ENCODE measurements around the gene PABPN1.
A peak's percentile ranks its signal among the peaks of the same experiment; 100 is the strongest.

The PABPN1 gene, protein sequence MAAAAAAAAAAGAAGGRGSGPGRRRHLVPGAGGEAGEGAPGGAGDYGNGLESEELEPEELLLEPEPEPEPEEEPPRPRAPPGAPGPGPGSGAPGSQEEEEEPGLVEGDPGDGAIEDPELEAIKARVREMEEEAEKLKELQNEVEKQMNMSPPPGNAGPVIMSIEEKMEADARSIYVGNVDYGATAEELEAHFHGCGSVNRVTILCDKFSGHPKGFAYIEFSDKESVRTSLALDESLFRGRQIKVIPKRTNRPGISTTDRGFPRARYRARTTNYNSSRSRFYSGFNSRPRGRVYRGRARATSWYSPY

DNA sequence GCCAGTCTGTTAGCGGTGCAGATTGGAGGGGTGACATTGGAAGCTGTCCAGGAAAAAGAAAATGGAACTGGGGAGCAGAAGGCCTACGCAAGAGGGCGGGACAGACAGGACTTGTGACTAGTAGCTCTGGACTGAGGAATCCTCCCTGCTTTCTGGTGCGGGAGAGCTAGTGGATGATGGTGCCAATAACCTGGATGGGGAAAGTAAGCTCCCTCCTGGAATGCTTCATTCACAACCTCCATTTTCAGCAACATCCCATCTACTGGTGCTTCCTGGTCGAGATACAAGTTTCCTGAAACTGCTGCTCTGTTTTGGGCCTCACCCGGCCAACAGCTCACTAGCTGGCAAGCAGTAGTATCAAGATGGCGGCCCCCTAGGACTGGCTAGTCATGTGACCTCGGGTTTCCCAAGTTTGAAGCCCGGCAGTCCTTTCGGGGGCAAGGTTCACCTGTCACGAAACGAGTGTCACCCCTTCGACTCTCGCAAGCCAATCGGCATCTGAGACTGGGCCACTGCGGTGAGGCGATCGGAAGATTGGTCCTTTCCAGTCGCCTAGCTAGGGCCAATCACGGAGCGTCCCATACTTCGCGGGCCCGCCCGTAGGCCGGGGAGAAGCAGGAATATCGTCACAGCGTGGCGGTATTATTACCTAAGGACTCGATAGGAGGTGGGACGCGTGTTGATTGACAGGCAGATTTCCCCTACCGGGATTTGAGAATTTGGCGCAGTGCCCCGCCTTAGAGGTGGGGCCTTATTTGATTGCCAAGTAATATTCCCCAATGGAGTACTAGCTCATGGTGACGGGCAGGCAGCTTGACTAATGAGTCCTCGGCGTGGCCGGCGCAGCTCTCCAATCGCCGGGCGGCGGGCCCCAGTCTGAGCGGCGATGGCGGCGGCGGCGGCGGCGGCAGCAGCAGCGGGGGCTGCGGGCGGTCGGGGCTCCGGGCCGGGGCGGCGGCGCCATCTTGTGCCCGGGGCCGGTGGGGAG is at the start of gene PABPN1:
TSS of gene PABPN1 (plus strand) at position 874 of the 988 bp plus-strand sequence. CDS start at position 887, 13 bp downstream.
- no peak; the same call in 1 of the 2 replicates for TF ChIP-seq NFIC (IDR thresholded peaks at IDR 0.05)
- TF ChIP-seq FOXM1 (IDR thresholded peaks at IDR 0.05; ENCODE audit: borderline replicate concordance, low read depth), result no peak
- TF ChIP-seq EGR1 (IDR thresholded peaks at IDR 0.05), result no peak
- TF ChIP-seq TAF1 (IDR thresholded peaks at IDR 0.05; ENCODE audit: low read depth), result peak; percentile 64
- TF ChIP-seq ZBTB7A (IDR thresholded peaks at IDR 0.05; ENCODE audit: low read depth), result no peak
- TF ChIP-seq TCF12 (IDR thresholded peaks at IDR 0.05; ENCODE audit: low read depth), result no peak
- peak; percentile 96 for TF ChIP-seq USF1 (IDR thresholded peaks at IDR 0.05)
- TF ChIP-seq, protein P1, sequence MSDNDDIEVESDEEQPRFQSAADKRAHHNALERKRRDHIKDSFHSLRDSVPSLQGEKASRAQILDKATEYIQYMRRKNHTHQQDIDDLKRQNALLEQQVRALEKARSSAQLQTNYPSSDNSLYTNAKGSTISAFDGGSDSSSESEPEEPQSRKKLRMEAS (IDR thresholded peaks at IDR 0.05), result peak; percentile 63
- 0 out of 2 replicates have a peak, but pooled peaks have one; percentile 23 for TF ChIP-seq EP300 (IDR thresholded peaks at IDR 0.05; ENCODE audit: borderline replicate concordance)
- TF ChIP-seq REST (IDR thresholded peaks at IDR 0.05; ENCODE audit: low read depth), result no peak
- TF ChIP-seq YY1 (IDR thresholded peaks at IDR 0.05; ENCODE audit: low read depth), result peak; percentile 95
- no peak for TF ChIP-seq TEAD4 (IDR thresholded peaks at IDR 0.05)
- TF ChIP-seq CREB1 (IDR thresholded peaks at IDR 0.05; ENCODE audit: low read depth), result peak; percentile 88
- TF ChIP-seq CEBPB (IDR thresholded peaks at IDR 0.05), result 0 out of 2 replicates have a peak, but pooled peaks have one; percentile 17
- no peak for TF ChIP-seq RAD21 (IDR thresholded peaks at IDR 0.05; ENCODE audit: low read depth)

DNA sequence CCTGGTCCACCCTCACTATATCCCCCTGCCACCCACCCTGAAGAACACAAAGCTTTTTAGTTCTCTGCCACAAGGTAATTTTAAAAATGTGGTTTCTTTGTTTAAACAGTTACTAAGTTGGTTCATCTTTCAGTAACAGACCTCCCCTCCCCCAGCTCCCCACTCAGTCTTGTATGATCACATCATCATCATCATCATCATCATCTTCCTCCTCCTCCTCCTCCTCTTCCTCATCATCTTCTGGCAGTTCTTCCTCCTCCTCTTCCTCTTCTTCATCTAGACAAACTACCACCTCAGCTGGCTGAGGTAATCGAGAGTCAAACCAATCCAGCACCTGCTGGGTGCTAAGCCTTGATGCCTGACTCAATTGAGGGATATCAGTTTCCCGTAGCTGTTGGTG is 45.8 kb upstream of the PABPN1 start:
- TF ChIP-seq TAF1 (IDR thresholded peaks at IDR 0.05; ENCODE audit: low read depth), result no peak
- TF ChIP-seq EGR1 (IDR thresholded peaks at IDR 0.05), result no peak
- TF ChIP-seq CREB1 (IDR thresholded peaks at IDR 0.05; ENCODE audit: low read depth), result no peak
- no peak for TF ChIP-seq YY1 (IDR thresholded peaks at IDR 0.05; ENCODE audit: low read depth)
- TF ChIP-seq REST (IDR thresholded peaks at IDR 0.05; ENCODE audit: low read depth), result no peak
- TF ChIP-seq RAD21 (IDR thresholded peaks at IDR 0.05; ENCODE audit: low read depth), result no peak
- no peak for TF ChIP-seq TEAD4 (IDR thresholded peaks at IDR 0.05)
- TF ChIP-seq FOXM1 (IDR thresholded peaks at IDR 0.05; ENCODE audit: borderline replicate concordance, low read depth), result no peak
- TF ChIP-seq EP300 (IDR thresholded peaks at IDR 0.05; ENCODE audit: borderline replicate concordance), result no peak
- TF ChIP-seq, protein P1 (IDR thresholded peaks at IDR 0.05), result no peak
- TF ChIP-seq USF1 (IDR thresholded peaks at IDR 0.05), result no peak
- TF ChIP-seq ZBTB7A (IDR thresholded peaks at IDR 0.05; ENCODE audit: low read depth), result no peak
- TF ChIP-seq NFIC (IDR thresholded peaks at IDR 0.05), result no peak
- TF ChIP-seq CEBPB (IDR thresholded peaks at IDR 0.05), result no peak

DNA sequence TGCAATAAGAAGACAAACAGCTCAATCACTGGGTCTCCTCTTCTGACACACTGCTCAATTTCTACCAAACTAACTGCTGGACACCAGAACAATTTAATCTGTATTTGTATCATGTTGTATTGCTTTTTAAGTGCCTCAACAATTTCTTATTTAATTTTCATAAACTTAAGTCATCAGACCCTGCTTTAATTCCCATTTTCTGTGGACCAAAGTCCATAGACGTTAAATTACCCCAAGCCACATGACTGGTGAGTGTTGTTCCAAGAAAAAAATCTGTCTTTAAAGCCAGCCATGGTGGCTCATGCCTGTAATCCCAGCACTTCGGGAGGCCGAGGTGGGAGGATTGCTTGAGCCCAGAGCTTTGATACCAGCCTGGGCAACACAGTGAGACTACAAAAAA is 44.1 kb upstream of the PABPN1 start:
- TF ChIP-seq EP300 (IDR thresholded peaks at IDR 0.05; ENCODE audit: borderline replicate concordance) (no peak), EGR1 (IDR thresholded peaks at IDR 0.05) (no peak), NFIC (IDR thresholded peaks at IDR 0.05) (no peak), TEAD4 (IDR thresholded peaks at IDR 0.05) (no peak), CREB1 (IDR thresholded peaks at IDR 0.05; ENCODE audit: low read depth) (no peak), TCF12 (IDR thresholded peaks at IDR 0.05; ENCODE audit: low read depth) (no peak), REST (IDR thresholded peaks at IDR 0.05; ENCODE audit: low read depth) (no peak), CEBPB (IDR thresholded peaks at IDR 0.05) (no peak), USF1 (IDR thresholded peaks at IDR 0.05) (no peak), FOXM1 (IDR thresholded peaks at IDR 0.05; ENCODE audit: borderline replicate concordance, low read depth) (no peak), RAD21 (IDR thresholded peaks at IDR 0.05; ENCODE audit: low read depth) (no peak), YY1 (IDR thresholded peaks at IDR 0.05; ENCODE audit: low read depth) (no peak), ZBTB7A (IDR thresholded peaks at IDR 0.05; ENCODE audit: low read depth) (no peak), TAF1 (IDR thresholded peaks at IDR 0.05; ENCODE audit: low read depth) (no peak)
- TF ChIP-seq, protein P1 (IDR thresholded peaks at IDR 0.05), result no peak

Data from Ishikawa (cell line).